ENCODE results near the gene LGALS14.
"Not testable (repeated sequence)": the region's sequence is repeated elsewhere in the genome, so short reads cannot be mapped to it uniquely, and the experiment has no call there.

- not testable (repeated sequence) for TF ChIP-seq CTCF (IDR thresholded peaks at IDR 0.05); POLR2AphosphoS5 (IDR thresholded peaks at IDR 0.05; ENCODE audit: insufficient read depth in 1 of 2, low read depth in 1 of 2); POLR2A (IDR thresholded peaks at IDR 0.05)
Observed at GRCh38 chr19:39720144-39720543, 15.9 kb downstream of the LGALS14 start.
